ENCODE data around the gene KIAA1217. TPM values are rescaled to one million over a fixed set of nuclear protein-coding genes. Genes with fewer than 3 reads are reported as not detected.
"Not testable (repeated sequence)": the region's sequence is repeated elsewhere in the genome, so short reads cannot be mapped to it uniquely, and the experiment has no call there.

KIAA1217 gene
- total and polyA plus RNA-seq, 2 experiments from 2014 or later = 5.4 to 8.1 TPM

- WGBS, 2 experiments (ENCODE audit: low coverage in 1 of 2, low lambda C conversion rate in 2 of 2, missing lambda C conversion rate in 2 of 2) = 51 to 59% methylated on average over 4 of the region's 4 CpGs
- H3K79me2 ChIP-seq (ENCODE audit: insufficient read depth) = 0 out of 2 replicates have a peak, but pooled peaks cover under 1% of the 10 kb centered on the region
- peaks cover 10% of the 10 kb centered on the region for H3K4me1 ChIP-seq (ENCODE audit: insufficient read depth)
- H3K9me2 ChIP-seq (ENCODE audit: insufficient read depth) = no peaks in the 10 kb centered on the region
- H4K20me1 ChIP-seq (ENCODE audit: insufficient read depth) = no peaks in the 10 kb centered on the region
- no peak overlapping the region for H2AFZ ChIP-seq
- no peak overlapping the region for H3K9ac ChIP-seq
- H3K27me3 ChIP-seq (replicated peaks; ENCODE audit: insufficient read depth) = no peaks in the 10 kb centered on the region
- H3K9me3 ChIP-seq (ENCODE audit: low read depth) = no peaks in the 10 kb centered on the region
- in situ Hi-C loops (cut with MboI) = no loop called here
- no peaks in the 10 kb centered on the region; the same call in 1 of the 2 replicates for H3F3A ChIP-seq (ENCODE audit: insufficient read depth)
- TF ChIP-seq EZH2phosphoT487 (IDR thresholded peaks at IDR 0.05; ENCODE audit: insufficient read depth, low read depth) (no peak), EZH2 (IDR thresholded peaks at IDR 0.05; ENCODE audit: insufficient read depth, poor library complexity, severe bottlenecking) (no peak)
- H3K4me2 ChIP-seq (ENCODE audit: unreplicated experiment) = no peak overlapping the region
- H3K27ac ChIP-seq = no peak overlapping the region
- no peak overlapping the region for H3K4me3 ChIP-seq
- no peaks in the 10 kb centered on the region for H3K36me3 ChIP-seq (ENCODE audit: low read depth)
- no peak for DNase-seq
These were observed 270.9 kb downstream of the KIAA1217 start for GRCh38 chr10:24479806-24480205.

GRCh38 chr10:24480447-24480846 lies 271.5 kb downstream of the KIAA1217 start:
- H3K9ac ChIP-seq = no peak overlapping the region
- no peaks in the 10 kb centered on the region for H3K9me2 ChIP-seq (ENCODE audit: insufficient read depth)
- no peak for DNase-seq

GRCh38 chr10:24481241-24481640 lies 272.3 kb downstream of the KIAA1217 start:
- Histone ChIP-seq H3K4me3 (no peak overlapping the region), H3K4me1 (ENCODE audit: insufficient read depth) (peaks cover 10% of the 10 kb centered on the region), H4K20me1 (ENCODE audit: insufficient read depth) (no peaks in the 10 kb centered on the region), H3K9ac (no peak overlapping the region), H3K27ac (no peak overlapping the region), H3K9me3 (ENCODE audit: low read depth) (no peaks in the 10 kb centered on the region), H3K9me2 (ENCODE audit: insufficient read depth) (no peaks in the 10 kb centered on the region), H2AFZ (no peak overlapping the region), H3K36me3 (ENCODE audit: low read depth) (no peaks in the 10 kb centered on the region), H3K4me2 (ENCODE audit: unreplicated experiment) (no peak overlapping the region), H3K27me3 (replicated peaks; ENCODE audit: insufficient read depth) (no peaks in the 10 kb centered on the region), H3K79me2 (ENCODE audit: insufficient read depth) (no peaks in the 10 kb centered on the region), H3F3A (ENCODE audit: insufficient read depth) (no peaks in the 10 kb centered on the region; the same call in 1 of the 2 replicates)
- no peak for DNase-seq
- WGBS, 2 experiments (ENCODE audit: low coverage in 1 of 2, low lambda C conversion rate in 2 of 2, missing lambda C conversion rate in 2 of 2) = 79 to 82% methylated on average over 6 of the region's 6 CpGs
- in situ Hi-C loops (cut with MboI) = no loop called here
- no peak for TF ChIP-seq EZH2phosphoT487 (IDR thresholded peaks at IDR 0.05; ENCODE audit: insufficient read depth, low read depth)
- TF ChIP-seq EZH2 (IDR thresholded peaks at IDR 0.05; ENCODE audit: insufficient read depth, poor library complexity, severe bottlenecking) = no peak

More at GRCh38 chr10:24480447-24480846, 271.5 kb downstream of the KIAA1217 start:
- Histone ChIP-seq H3K4me2 (ENCODE audit: unreplicated experiment) (no peak overlapping the region), H3K27ac (no peak overlapping the region), H2AFZ (no peak overlapping the region), H3K79me2 (ENCODE audit: insufficient read depth) (no peaks in the 10 kb centered on the region), H3K4me1 (ENCODE audit: insufficient read depth) (peaks cover 10% of the 10 kb centered on the region), H3K36me3 (ENCODE audit: low read depth) (no peaks in the 10 kb centered on the region), H4K20me1 (ENCODE audit: insufficient read depth) (no peaks in the 10 kb centered on the region), H3K4me3 (no peak overlapping the region), H3K27me3 (replicated peaks; ENCODE audit: insufficient read depth) (no peaks in the 10 kb centered on the region), H3F3A (ENCODE audit: insufficient read depth) (no peaks in the 10 kb centered on the region; the same call in 1 of the 2 replicates), H3K9me3 (ENCODE audit: low read depth) (no peaks in the 10 kb centered on the region)
- 91 to 98% methylated on average over 3 of the region's 3 CpGs for WGBS, 2 experiments (ENCODE audit: low coverage in 1 of 2, low lambda C conversion rate in 2 of 2, missing lambda C conversion rate in 2 of 2)
- in situ Hi-C loops (cut with MboI) = no loop called here
- TF ChIP-seq EZH2phosphoT487 (IDR thresholded peaks at IDR 0.05; ENCODE audit: insufficient read depth, low read depth) (no peak), EZH2 (IDR thresholded peaks at IDR 0.05; ENCODE audit: insufficient read depth, poor library complexity, severe bottlenecking) (no peak)

- H3K9ac ChIP-seq; DNase-seq; H3K4me1 ChIP-seq (ENCODE audit: insufficient read depth); H3K4me2 ChIP-seq (ENCODE audit: unreplicated experiment); H3K9me2 ChIP-seq (ENCODE audit: insufficient read depth); H3K9me3 ChIP-seq (ENCODE audit: low read depth); H3K4me3 ChIP-seq; H3K27me3 ChIP-seq (replicated peaks; ENCODE audit: insufficient read depth); H2AFZ ChIP-seq; H3F3A ChIP-seq (ENCODE audit: insufficient read depth); in situ Hi-C loops (cut with MboI); H4K20me1 ChIP-seq (ENCODE audit: insufficient read depth); H3K79me2 ChIP-seq (ENCODE audit: insufficient read depth); H3K36me3 ChIP-seq (ENCODE audit: low read depth); H3K27ac ChIP-seq: not testable (repeated sequence)
These were observed 273.8 kb downstream of the KIAA1217 start for GRCh38 chr10:24482713-24483112.

- no peaks in the 10 kb centered on the region; the same call in 1 of the 2 replicates for H3F3A ChIP-seq (ENCODE audit: insufficient read depth)
- H3K36me3 ChIP-seq (ENCODE audit: low read depth) = no peaks in the 10 kb centered on the region
- no peak overlapping the region for H3K27ac ChIP-seq
- H3K4me3 ChIP-seq = no peak overlapping the region
- peaks cover 10% of the 10 kb centered on the region for H3K4me1 ChIP-seq (ENCODE audit: insufficient read depth)
- H3K9me3 ChIP-seq (ENCODE audit: low read depth) = no peaks in the 10 kb centered on the region
- 21 to 26% methylated on average over 3 of the region's 3 CpGs for WGBS, 2 experiments (ENCODE audit: low coverage in 1 of 2, low lambda C conversion rate in 2 of 2, missing lambda C conversion rate in 2 of 2)
- no peaks in the 10 kb centered on the region for H3K27me3 ChIP-seq (replicated peaks; ENCODE audit: insufficient read depth)
- peak overlapping the region; percentile 36 for H3K4me2 ChIP-seq (ENCODE audit: unreplicated experiment)
- no peak overlapping the region for H2AFZ ChIP-seq
- in situ Hi-C loops (cut with MboI) = no loop called here
- TF ChIP-seq EZH2phosphoT487 (IDR thresholded peaks at IDR 0.05; ENCODE audit: insufficient read depth, low read depth) = no peak
- TF ChIP-seq EZH2 (IDR thresholded peaks at IDR 0.05; ENCODE audit: insufficient read depth, poor library complexity, severe bottlenecking) = no peak
- DNase-seq = peak; percentile 88
- H4K20me1 ChIP-seq (ENCODE audit: insufficient read depth) = no peaks in the 10 kb centered on the region
- no peak overlapping the region for H3K9ac ChIP-seq
- H3K9me2 ChIP-seq (ENCODE audit: insufficient read depth) = no peaks in the 10 kb centered on the region
- no peaks in the 10 kb centered on the region for H3K79me2 ChIP-seq (ENCODE audit: insufficient read depth)
These were observed 274.8 kb downstream of the KIAA1217 start for GRCh38 chr10:24483701-24484100.

All from GM23248 (cell line).